ENCODE data around the gene ZBTB34.
A peak's percentile ranks its signal among the peaks of the same experiment; 100 is the strongest.

The ZBTB34 gene

GRCh38 chr9:126902210-126902609, 41.8 kb downstream of the ZBTB34 start:
- Histone ChIP-seq H3K36me3 (ENCODE audit: insufficient read depth, low read length) (no peaks in the 10 kb centered on the region), H3K27ac (ENCODE audit: low read depth, low read length) (no peak overlapping the region), H3K4me3 (ENCODE audit: low read length) (no peak overlapping the region), H3K9ac (ENCODE audit: low read depth, low read length) (no peak overlapping the region), H3K9me3 (ENCODE audit: insufficient read depth, low read depth, low read length) (no peaks in the 10 kb centered on the region), H3K27me3 (ENCODE audit: insufficient read depth, low read length) (no peaks in the 10 kb centered on the region), H3K4me1 (ENCODE audit: insufficient read depth, low read length) (no peaks in the 10 kb centered on the region)
- WGBS = 94% methylated on average over 3 of the region's 3 CpGs

GRCh38 chr9:126904586-126904985, 44.1 kb downstream of the ZBTB34 start:
- Histone ChIP-seq H3K27me3 (ENCODE audit: insufficient read depth, low read length) (no peaks in the 10 kb centered on the region), H3K9ac (ENCODE audit: low read depth, low read length) (no peak overlapping the region), H3K9me3 (ENCODE audit: insufficient read depth, low read depth, low read length) (no peaks in the 10 kb centered on the region), H3K36me3 (ENCODE audit: insufficient read depth, low read length) (no peaks in the 10 kb centered on the region), H3K4me1 (ENCODE audit: insufficient read depth, low read length) (no peaks in the 10 kb centered on the region), H3K4me3 (ENCODE audit: low read length) (no peak overlapping the region), H3K27ac (ENCODE audit: low read depth, low read length) (no peak overlapping the region)
- WGBS = 90% methylated on average over 3 of the region's 3 CpGs

- 95% methylated on average over 6 of the region's 6 CpGs for WGBS
- Histone ChIP-seq H3K27ac (ENCODE audit: low read depth, low read length) (no peak overlapping the region), H3K4me1 (ENCODE audit: insufficient read depth, low read length) (no peaks in the 10 kb centered on the region), H3K27me3 (ENCODE audit: insufficient read depth, low read length) (peaks cover under 1% of the 10 kb centered on the region; the same call in 1 of the 2 replicates), H3K4me3 (ENCODE audit: low read length) (no peak overlapping the region), H3K36me3 (ENCODE audit: insufficient read depth, low read length) (no peaks in the 10 kb centered on the region), H3K9me3 (ENCODE audit: insufficient read depth, low read depth, low read length) (no peaks in the 10 kb centered on the region), H3K9ac (ENCODE audit: low read depth, low read length) (no peak overlapping the region)
These were observed 45.7 kb downstream of the ZBTB34 start for GRCh38 chr9:126906091-126906490.

GRCh38 chr9:126907058-126907457, 46.6 kb downstream of the ZBTB34 start:
- 60% methylated on average over 2 of the region's 2 CpGs for WGBS

GRCh38 chr9:126914458-126915280, 54.2 kb downstream of the ZBTB34 start, which contains the start of gene RALGPS1:
Gene RALGPS1, plus strand, starts transcription at chr9:126914782. Its CDS starts 47,508 bp downstream, at chr9:126962290.
- H3K9ac ChIP-seq (ENCODE audit: low read depth, low read length) = peak within 1 kb of the TSS; percentile 73
- H3K4me1 ChIP-seq (ENCODE audit: insufficient read depth, low read length) = peaks cover 21% of the 10 kb centered on the region
- H3K27ac ChIP-seq (ENCODE audit: low read depth, low read length) = peak within 1 kb of the TSS; percentile 70; the same call in 1 of the 2 replicates
- peaks cover 37% of the 10 kb centered on the region for H3K27me3 ChIP-seq (ENCODE audit: insufficient read depth, low read length)
- H3K4me3 ChIP-seq (ENCODE audit: low read length) = peak within 1 kb of the TSS; percentile 82
- under 1% methylated on average over 105 of the region's 105 CpGs for WGBS
- no peaks in the 10 kb centered on the region for H3K36me3 ChIP-seq (ENCODE audit: insufficient read depth, low read length)
- no peaks in the 10 kb centered on the region for H3K9me3 ChIP-seq (ENCODE audit: insufficient read depth, low read depth, low read length)

More at GRCh38 chr9:126907058-126907457, 46.6 kb downstream of the ZBTB34 start:
- Histone ChIP-seq H3K27me3 (ENCODE audit: insufficient read depth, low read length) (peaks cover 9% of the 10 kb centered on the region), H3K9me3 (ENCODE audit: insufficient read depth, low read depth, low read length) (no peaks in the 10 kb centered on the region), H3K9ac (ENCODE audit: low read depth, low read length) (no peak overlapping the region; the same call in 1 of the 2 replicates), H3K4me1 (ENCODE audit: insufficient read depth, low read length) (no peaks in the 10 kb centered on the region), H3K36me3 (ENCODE audit: insufficient read depth, low read length) (no peaks in the 10 kb centered on the region), H3K27ac (ENCODE audit: low read depth, low read length) (no peak overlapping the region; the same call in 1 of the 2 replicates), H3K4me3 (ENCODE audit: low read length) (no peak overlapping the region)

- Histone ChIP-seq H3K4me1 (ENCODE audit: insufficient read depth, low read length) (peaks cover 21% of the 10 kb centered on the region), H3K9ac (ENCODE audit: low read depth, low read length) (peak overlapping the region; percentile 64; the same call in 1 of the 2 replicates), H3K27me3 (ENCODE audit: insufficient read depth, low read length) (peaks cover 37% of the 10 kb centered on the region), H3K36me3 (ENCODE audit: insufficient read depth, low read length) (no peaks in the 10 kb centered on the region), H3K9me3 (ENCODE audit: insufficient read depth, low read depth, low read length) (no peaks in the 10 kb centered on the region), H3K27ac (ENCODE audit: low read depth, low read length) (no peak overlapping the region), H3K4me3 (ENCODE audit: low read length) (peak overlapping the region; percentile 82)
- WGBS = 3% methylated on average over 41 of the region's 43 CpGs
These were observed 54.9 kb downstream of the ZBTB34 start for GRCh38 chr9:126915281-126915816.

GRCh38 chr9:126915846-126916543, 55.6 kb downstream of the ZBTB34 start:
- peaks cover 21% of the 10 kb centered on the region for H3K4me1 ChIP-seq (ENCODE audit: insufficient read depth, low read length)
- H3K9ac ChIP-seq (ENCODE audit: low read depth, low read length) = no peak overlapping the region; the same call in 1 of the 2 replicates
- no peak overlapping the region for H3K27ac ChIP-seq (ENCODE audit: low read depth, low read length)
- peak overlapping the region; percentile 82 for H3K4me3 ChIP-seq (ENCODE audit: low read length)
- H3K27me3 ChIP-seq (ENCODE audit: insufficient read depth, low read length) = peaks cover 37% of the 10 kb centered on the region
- 79% methylated on average over 15 of the region's 15 CpGs for WGBS
- H3K9me3 ChIP-seq (ENCODE audit: insufficient read depth, low read depth, low read length) = no peaks in the 10 kb centered on the region
- no peaks in the 10 kb centered on the region for H3K36me3 ChIP-seq (ENCODE audit: insufficient read depth, low read length)

GRCh38 chr9:126916909-126917308, 56.5 kb downstream of the ZBTB34 start:
- Histone ChIP-seq H3K27ac (ENCODE audit: low read depth, low read length) (no peak overlapping the region), H3K36me3 (ENCODE audit: insufficient read depth, low read length) (no peaks in the 10 kb centered on the region), H3K9ac (ENCODE audit: low read depth, low read length) (no peak overlapping the region), H3K9me3 (ENCODE audit: insufficient read depth, low read depth, low read length) (no peaks in the 10 kb centered on the region), H3K4me1 (ENCODE audit: insufficient read depth, low read length) (peaks cover 21% of the 10 kb centered on the region), H3K27me3 (ENCODE audit: insufficient read depth, low read length) (peaks cover 29% of the 10 kb centered on the region), H3K4me3 (ENCODE audit: low read length) (no peak overlapping the region)
- 56% methylated on average over 2 of the region's 2 CpGs for WGBS

- Histone ChIP-seq H3K27ac (ENCODE audit: low read depth, low read length) (no peak overlapping the region), H3K36me3 (ENCODE audit: insufficient read depth, low read length) (no peaks in the 10 kb centered on the region), H3K27me3 (ENCODE audit: insufficient read depth, low read length) (peaks cover 8% of the 10 kb centered on the region; the same call in 1 of the 2 replicates), H3K9me3 (ENCODE audit: insufficient read depth, low read depth, low read length) (no peaks in the 10 kb centered on the region), H3K9ac (ENCODE audit: low read depth, low read length) (no peak overlapping the region), H3K4me3 (ENCODE audit: low read length) (no peak overlapping the region), H3K4me1 (ENCODE audit: insufficient read depth, low read length) (peaks cover 18% of the 10 kb centered on the region)
- WGBS = 92% methylated on average over 1 of the region's 1 CpG
These were observed 58.8 kb downstream of the ZBTB34 start for GRCh38 chr9:126919193-126919592.

- H3K4me1 ChIP-seq (ENCODE audit: insufficient read depth, low read length) = 0 out of 2 replicates have a peak, but pooled peaks cover 2% of the 10 kb centered on the region
- H3K36me3 ChIP-seq (ENCODE audit: insufficient read depth, low read length) = no peaks in the 10 kb centered on the region
- H3K9ac ChIP-seq (ENCODE audit: low read depth, low read length) = no peak overlapping the region
- no peaks in the 10 kb centered on the region for H3K9me3 ChIP-seq (ENCODE audit: insufficient read depth, low read depth, low read length)
- H3K27me3 ChIP-seq (ENCODE audit: insufficient read depth, low read length) = no peaks in the 10 kb centered on the region
- H3K27ac ChIP-seq (ENCODE audit: low read depth, low read length) = no peak overlapping the region
- no peak overlapping the region for H3K4me3 ChIP-seq (ENCODE audit: low read length)
These were observed 65.4 kb downstream of the ZBTB34 start for GRCh38 chr9:126925876-126926275.

GRCh38 chr9:126926364-126926763, 65.9 kb downstream of the ZBTB34 start:
- Histone ChIP-seq H3K4me3 (ENCODE audit: low read length) (no peak overlapping the region), H3K4me1 (ENCODE audit: insufficient read depth, low read length) (0 out of 2 replicates have a peak, but pooled peaks cover 2% of the 10 kb centered on the region), H3K9ac (ENCODE audit: low read depth, low read length) (no peak overlapping the region), H3K36me3 (ENCODE audit: insufficient read depth, low read length) (no peaks in the 10 kb centered on the region), H3K27ac (ENCODE audit: low read depth, low read length) (no peak overlapping the region), H3K9me3 (ENCODE audit: insufficient read depth, low read depth, low read length) (no peaks in the 10 kb centered on the region), H3K27me3 (ENCODE audit: insufficient read depth, low read length) (no peaks in the 10 kb centered on the region)
- WGBS = 90% methylated on average over 2 of the region's 2 CpGs

All from HUES64 (cell line).